HT-29 (cell line): ENCODE data around the gene SSC5D. TPM values are rescaled to one million over a fixed set of nuclear protein-coding genes. Genes with fewer than 3 reads are reported as not detected.
A peak's percentile ranks its signal among the peaks of the same experiment; 100 is the strongest.

ENCODE experiments used
- DNase-seq: peaks from one replicate; pipeline ENCODE4 v3.0.0-alpha.2; 2015; ENCODE audit warnings: low spot score
- total RNA-seq: library from RNA; depleted of rRNA; stranded (reverse); fragments of >200 nt; shearing (Covaris generic); gene quantifications from 2 replicates; pipeline ENCODE4 v1.2.3, GENCODE V29; 2014

The SSC5D gene
- total RNA-seq, 1 experiment from 2014 or later, result not detected

DNA sequence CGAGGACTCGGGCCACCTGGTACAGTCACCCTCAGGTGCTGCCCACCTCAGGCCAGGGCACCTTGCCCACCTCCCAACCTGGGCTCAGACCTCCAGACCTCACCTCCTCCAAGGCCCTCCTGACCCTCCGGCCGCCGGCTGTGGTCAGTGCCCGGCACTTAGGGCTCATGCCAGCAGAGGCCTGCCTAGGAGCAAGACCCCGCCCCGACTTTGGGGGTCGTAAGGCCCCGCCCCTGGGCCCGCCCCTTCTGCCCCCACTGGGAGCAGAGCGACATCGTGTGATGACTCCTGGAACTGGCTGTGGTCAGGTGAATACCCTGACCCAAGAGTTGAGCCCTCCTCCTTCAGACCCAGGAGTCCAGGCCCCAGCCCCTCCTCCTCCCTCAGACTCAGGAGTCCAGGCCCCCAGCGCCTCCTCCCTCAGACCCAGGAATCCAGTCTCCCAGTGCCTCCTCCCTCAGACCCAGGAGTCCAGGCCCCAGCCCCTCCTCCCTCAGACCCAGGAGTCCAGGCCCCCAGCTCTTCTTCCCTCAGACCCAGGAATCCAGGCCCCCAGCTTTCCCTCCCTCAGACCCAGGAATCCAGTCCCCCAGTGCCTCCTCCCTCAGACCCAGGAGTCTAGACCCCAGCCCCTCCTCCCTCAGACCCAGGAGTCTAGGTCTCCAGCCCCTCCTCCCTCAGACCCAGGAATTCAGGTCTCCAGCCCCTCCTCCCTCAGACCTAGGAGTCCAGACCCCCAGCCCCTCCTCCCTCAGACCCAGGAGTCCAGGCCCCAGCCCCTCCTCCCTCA, 48.9 kb downstream of the SSC5D start, which contains the start of gene SBK2:
Gene SBK2 (minus strand): TSS at position 183 of the 790 bp plus-strand sequence. CDS start 839 bp downstream, outside the sequence.
- no peak for DNase-seq

DNA sequence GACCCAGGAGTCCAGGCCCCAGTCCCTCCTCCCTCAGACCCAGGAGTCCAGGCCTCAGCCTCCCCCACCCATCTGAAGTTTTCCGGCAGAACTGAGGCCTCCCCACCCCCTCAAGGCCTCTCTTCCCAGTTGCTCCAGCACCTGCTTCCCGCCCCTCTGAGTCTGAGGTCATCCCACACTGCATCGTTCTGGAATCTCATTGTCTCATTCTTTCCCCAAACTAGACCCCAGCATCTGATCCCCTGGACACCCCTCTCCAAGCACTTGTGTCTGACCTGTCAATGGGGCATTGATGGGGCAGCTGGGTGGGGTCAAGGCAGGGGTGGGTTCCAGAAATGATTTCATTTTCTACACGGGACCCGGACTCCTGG, 49.5 kb downstream of the SSC5D start:
- DNase-seq, result no peak

DNA sequence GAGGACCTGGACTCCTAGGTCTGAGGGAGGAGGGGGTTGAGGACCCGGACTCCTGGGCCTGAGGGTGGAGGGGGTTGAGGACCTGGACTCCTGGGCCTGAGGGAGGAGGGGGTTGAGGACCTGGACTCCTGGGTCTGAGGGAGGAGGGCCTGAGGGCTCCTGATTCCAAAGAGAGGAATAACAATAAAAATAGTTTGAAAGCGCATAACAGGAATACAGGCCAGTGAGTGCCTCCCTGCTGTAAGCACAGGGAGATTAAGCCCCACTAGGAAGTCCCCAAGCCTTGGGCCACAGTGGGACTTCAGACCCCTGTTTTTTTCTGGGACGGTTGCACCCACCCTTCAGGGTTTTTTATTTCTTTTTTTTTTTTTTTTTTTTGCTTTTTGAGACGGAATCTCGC, 49.9 kb downstream of the SSC5D start:
- DNase-seq, result no peak

DNA sequence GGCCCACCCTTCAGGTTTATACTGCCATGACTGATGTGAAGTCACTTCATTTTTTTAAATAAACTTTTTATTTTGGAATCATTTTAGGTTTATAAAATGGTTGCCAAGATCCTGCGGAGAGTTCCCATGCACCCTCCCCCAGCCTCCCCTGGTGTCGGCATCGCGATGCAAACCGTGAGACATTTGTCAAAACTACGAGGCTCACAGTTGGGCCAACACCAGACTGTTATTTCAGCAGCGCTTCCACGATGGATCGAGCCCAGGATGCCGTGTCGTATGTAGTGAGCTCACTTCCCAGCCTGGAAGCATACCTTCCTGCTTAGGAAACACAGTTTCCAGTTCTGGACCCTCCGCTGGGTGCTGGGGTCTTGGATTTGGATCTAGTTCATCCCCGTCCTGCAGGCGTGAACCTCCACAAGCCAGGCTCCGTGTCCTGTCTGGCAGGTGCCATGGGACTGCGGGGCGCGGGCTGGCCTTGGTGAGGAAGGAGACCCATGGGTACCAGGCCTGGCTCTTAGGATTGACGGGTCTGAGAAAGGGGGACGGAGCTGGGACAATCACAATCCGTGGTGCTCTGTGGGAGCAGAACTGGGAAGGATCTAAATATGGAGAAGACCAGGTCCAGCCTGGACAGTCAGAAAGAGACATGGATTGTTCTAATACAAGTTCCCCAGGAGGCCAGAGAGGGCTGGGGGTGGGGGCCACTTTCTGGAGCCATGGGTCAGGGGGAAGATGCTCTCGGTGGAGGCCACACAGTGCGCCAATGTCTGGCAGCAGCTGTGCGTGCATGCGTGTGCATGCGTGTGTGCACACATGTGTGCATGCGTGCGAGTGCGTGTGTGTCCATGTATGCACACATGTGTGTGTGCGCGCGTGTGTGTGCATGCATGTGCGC, 51.1 kb downstream of the SSC5D start:
- DNase-seq, result no peak

DNA sequence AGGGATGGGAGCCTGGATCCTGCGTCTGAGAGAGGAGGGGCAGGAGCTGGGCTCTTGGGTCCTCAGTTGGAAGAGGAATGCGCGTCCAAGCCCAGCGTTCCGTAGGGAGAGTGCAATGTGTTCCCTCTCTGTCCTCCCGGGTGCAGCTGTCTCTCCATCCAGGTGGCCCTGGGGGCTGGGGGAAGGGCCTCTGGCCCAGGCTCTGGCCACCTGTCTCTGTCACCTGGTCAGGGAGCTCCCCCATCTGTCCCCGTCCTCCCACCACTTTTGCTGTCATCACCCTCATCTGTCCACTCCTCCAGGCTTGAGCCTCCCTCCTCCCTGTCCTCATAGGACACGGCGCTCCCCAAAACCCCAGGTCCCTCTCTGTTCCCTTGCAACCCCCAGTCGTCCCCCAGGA, 52.4 kb downstream of the SSC5D start:
- no peak for DNase-seq

DNA sequence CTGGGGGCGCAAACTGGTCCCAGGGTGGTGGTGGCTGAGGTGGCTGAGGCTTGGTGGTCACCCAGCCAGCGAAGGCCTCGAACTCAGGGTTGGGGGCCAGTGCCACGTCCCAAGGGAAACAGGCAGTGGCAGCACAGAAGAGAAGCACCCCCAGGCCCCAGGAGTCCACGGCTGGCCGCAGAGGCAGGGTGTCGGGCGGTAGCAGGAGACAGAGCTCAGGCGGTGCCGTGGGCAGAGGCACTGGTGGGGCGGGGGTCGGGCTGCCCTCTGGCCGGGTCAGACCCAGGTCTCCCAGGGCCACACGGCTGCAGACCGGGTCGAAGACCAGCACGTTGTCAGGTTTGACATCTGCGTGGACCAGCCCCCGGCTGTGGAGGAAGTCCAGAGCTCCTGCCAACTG, 52.9 kb downstream of the SSC5D start:
- no peak for DNase-seq

DNA sequence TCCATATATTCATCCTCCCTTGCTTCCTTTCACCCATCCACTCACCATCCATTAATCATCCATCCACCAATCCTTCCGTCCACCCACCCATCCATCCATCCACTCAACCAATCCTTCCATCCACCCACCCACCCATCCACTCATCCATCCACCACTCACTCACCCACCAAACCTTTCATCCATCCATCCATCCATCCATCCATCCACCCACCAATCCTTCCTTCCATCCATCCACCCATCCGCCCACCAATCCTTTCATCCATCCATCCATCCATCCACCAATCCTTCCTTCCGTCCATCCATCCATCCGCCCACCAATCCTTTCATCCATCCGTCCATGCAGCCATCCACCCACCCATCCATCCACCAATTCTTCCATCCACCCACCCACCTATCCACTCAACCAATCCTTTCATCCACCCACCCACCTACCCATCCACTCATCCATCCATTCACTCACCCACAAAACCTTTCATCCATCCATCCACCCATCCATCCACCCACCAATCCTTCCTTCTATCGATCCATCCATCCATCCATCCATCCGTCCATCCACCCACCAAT, 54.1 kb downstream of the SSC5D start:
- DNase-seq, result no peak

DNA sequence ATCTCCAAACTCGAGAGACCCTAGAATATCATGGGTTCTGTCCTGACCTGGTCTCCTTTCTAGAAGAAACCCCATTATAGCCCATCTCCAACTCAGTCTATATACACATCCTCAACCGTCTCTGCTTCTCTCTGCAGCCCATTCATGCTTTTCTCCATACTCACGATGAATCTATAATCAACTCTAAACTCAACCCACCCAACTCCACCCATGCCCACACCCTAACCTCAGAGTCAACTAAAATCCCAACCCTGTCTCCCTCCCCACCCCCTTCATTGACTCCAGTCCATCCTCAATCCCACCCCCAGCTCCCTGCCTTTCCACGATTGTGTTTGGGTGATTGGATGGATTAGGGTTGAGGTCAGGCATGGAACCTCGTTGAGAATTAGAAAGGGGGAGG, 55.3 kb downstream of the SSC5D start:
- no peak for DNase-seq

DNA sequence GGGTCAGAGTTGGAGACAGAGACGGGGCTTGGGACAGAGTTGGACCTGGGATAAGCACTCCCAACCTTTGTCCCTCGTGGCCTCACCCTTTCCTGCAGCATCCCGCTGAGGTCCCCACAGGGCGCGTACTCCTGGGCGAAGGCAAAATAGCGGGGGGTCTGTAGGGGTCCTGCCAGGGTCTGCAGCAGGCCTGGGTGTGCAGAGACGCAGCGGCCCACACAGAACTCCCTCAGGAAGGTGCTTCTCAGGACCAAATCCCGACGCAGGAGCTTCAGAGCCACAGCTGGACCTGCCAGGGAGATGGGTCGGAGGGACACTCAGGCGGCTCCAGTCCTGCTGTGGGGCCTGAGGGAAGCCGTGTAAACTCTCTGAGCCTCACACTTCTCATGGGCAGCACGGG, 55.8 kb downstream of the SSC5D start:
- DNase-seq, result no peak

DNA sequence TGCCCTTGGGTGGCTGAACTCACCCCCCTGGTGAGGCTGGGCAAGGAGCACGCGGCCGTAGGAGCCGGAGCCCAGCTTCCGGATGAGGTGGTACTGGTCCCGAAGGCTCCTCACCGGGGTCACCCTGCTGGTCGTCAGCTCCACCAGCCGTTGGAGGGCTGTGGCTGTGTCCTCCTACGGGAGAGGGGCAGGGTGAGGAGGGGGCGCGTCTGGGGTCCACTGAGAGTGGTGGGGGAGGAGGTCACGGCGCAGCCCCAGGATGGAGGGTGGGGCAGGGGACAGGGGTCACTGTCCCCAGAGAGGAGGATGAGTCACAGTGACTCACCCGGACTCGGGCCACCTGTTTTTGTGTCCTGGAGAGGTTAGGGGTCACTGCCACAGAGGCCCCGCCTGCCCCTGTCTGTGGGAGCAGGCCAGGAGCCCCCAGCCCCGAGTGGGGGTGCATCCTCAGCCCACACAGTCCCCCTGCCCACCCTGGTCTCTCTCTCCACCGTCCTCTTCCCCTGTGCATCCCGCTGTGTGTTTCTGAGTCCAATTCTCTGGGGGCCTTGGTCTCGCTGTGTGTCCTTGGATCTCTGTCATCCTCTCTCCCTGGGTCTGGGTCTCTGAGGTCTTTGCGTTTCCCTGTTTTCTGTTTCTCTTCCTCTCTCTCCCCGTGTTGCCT, 56.7 kb downstream of the SSC5D start:
- DNase-seq, result no peak

DNA sequence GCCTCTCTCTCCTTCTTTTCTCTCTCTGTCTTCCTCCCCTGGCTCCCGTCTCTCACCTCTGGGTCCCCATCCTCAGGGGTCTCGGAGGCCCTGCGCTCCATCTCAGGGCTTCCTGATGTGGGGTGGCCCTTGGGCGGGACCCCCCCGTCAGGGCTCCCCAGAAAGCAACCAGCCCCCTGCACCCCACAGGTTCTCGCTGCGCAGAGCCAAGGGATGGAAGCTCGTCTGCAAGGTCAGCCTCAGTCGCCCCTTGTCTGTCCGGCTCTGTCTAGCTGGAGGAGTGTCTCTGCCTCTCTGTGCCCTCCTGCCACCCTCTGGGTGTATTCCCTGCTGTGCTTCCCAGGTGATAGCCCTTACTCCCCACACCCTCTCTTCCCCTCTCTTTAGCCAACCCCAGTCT, 57.2 kb downstream of the SSC5D start, which contains the start of gene SBK3:
Gene SBK3 (minus strand): TSS at position 101 of the 400 bp plus-strand sequence. CDS start 0 bp downstream, at position 101.
- DNase-seq, result no peak

DNA sequence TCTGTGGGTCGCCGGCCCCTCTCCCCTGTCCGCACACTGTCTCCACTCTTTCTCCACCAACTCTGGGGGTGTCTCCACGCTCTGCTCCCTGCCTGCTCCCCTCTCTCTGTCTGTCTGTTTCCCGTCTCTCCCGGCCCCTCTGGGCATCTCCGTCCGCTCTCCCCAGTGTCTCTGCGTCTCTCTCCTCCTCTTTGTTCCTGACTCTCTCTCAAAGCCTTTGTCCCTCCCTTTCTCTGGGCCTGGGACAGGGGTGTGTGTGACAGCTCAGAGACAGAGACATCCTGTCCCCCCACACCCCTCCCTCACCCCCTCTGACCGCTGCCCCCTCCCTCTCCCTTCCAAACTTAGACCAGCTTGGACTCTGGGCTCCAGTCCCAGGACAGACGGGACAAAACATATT, 57.8 kb downstream of the SSC5D start:
- no peak for DNase-seq

DNA sequence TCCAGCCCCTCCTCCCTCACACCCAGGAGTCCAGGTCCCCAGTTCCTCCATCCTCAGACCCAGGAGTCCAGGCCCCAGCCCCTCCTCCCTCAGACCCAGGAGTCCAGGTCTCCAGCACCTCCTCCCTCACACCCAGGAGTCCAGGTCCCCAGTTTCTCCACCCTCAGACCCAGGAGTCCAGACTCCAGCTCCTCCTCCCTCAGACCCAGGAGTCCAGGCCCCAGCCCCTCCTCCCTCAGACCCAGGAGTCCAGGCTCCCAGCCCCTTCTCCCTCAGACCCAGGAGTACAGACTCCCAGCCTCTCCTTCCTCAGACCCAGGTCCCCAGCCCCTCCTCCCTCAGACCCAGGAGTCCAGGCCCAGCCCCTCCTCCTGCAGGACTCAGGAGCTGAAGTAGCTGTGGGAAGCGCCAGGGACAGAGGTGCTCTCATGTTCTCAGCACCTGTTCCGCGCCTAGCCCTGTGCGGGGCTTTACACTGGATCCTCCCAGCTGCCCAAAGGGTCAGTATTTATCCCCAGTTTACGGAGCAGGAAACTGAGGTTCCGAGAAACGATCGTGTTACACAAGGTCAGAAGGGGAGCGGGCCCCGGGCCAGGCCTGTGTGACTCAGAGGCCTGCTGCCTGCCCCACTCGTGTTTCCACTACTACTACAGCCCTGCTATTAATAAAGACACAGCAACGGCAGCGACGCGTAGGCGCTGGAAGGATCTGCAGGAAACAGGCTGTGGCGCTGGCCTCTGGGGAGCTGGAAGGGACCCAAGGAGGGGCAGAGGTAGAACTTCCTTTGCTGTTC, 58.8 kb downstream of the SSC5D start:
- peak; percentile 80 for DNase-seq

DNA sequence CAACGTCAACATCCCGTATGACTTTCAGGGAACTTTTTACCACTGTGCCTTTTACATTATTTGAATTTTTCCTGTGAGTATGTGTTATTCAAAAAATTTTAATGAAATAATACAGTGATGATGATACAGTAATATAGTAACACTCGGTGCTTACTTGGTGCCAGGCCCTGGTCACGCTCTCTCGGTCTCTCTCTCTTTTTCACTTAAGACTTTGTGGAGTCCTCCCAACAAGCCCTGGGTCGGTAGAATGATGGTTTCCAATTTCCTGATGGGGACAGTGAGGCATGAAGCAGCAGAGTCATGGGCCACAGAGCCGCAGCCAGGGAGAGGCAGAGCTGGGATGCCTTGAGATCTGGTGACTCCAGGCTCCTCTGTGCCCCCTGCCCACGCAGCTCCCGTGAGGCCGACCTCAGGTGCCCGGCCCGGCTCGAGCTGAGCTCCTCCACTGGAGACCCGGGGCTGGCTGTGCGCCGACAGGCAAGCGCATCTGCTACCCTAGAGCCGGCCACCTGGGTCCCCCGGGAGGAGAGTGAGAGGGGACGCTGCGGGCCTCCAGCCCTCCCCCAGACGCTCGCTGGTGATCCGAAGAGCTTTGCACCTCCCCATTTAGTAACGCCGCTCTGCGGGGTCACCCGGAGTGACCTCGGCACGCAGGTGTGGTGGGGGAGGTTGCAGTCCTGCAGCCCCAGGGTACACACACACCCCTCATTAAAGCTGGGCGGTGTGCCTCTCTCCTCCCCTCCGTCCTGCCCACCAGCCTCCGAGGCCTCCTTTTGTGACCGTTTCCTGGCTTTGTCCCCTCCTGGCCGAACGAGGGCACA, 61.5 kb downstream of the SSC5D start:
- peak; percentile 73 for DNase-seq

DNA sequence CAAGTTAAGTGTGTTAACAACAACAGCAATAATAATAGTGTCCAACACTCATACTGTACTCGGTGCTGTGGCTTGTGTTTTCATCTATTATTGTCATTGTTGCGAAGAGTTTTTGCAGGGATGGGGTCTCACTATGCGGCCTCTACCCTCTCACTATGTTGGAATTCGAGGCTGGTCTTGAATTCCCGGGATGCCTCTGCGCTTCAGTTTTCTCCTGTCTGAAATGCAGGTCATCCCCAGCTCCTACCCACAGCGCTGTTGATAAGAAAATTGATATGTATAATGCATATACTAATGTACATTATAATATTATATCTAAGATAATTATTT, 62.0 kb downstream of the SSC5D start:
- DNase-seq, result no peak

DNA sequence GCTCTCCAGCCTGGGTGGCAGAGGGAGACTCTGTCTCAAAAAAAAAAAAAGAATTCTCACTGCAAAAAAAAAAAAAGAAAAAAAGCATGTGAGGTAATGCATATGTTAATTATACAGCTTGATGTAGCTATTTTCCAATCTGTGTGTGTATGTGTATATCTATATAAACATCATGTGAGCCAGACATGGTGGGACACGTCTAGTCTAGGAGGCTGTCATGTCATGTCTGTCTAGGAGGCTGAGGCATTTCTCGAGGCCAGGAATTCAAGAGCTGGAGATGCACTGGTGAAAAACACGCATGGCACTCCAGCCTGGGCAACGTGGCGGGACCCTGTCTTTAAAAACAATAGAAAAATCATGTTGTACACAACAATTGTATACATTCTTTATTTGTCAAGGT, 64.0 kb downstream of the SSC5D start:
- no peak for DNase-seq

DNA sequence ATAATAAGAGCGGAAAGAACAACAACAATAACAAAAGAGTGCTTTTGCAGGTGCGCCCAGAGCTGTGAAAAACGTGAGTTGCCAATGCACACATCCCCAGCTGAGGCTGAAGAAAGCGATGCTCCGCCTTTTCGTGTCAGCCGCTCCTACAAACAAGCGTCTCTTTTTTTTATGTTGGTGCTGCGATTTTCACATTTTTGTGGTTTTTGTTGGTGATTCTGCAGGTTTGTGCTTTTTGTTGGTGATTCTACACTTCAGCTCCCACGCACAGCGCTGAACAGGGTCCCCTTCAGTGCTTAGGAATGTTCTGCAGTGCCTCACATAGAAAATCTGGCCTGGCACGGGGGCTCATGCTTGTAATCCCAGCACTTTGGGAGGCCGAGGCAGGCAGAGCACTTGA, 64.4 kb downstream of the SSC5D start:
- no peak for DNase-seq

DNA sequence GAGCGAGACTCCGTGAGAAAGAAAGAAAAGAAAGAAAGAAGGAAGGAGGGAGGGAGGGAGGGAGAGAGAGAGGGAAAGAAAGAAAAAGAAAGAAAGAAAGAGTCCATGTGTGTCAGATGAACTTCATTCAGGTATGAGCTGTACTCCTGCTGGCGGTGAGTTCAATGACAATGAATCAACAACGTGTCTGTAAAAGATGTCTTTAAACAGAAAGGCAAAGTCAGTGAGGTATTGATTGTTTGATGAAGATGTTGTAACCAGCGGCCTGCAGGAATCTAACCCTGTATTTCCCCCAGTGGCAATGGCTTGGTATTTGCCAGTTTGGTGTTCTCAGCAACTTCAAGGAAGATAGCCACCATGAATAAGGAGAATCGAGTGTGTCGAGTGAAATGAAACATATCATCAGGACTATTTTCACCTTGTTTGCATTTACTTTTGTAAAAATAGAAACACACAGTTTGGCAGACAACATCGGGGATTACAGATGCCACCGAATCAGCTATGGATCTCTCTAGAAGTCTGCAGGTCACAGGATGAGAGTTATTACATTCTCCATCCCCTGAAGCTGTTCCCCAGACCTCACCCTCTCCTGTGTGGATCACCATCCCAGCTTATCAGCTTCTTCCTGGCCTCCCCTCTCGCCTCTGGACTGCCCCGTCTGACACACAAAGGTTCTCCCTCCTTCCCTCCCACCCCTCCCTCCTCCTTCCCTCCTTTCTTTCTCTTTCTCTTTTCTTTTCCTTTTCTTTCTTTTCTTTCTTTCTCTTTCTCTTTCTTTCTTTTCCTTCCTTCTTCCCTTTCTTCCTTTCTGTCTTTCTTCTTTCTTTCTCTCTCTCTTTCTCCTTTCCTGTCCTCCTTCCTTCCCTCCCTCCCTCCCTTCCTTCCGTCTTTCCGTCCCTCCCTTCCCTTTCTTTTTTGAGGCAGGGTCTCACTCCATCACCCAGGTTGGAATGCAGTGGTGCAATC, 65.3 kb downstream of the SSC5D start:
- peak; percentile 61 for DNase-seq

DNA sequence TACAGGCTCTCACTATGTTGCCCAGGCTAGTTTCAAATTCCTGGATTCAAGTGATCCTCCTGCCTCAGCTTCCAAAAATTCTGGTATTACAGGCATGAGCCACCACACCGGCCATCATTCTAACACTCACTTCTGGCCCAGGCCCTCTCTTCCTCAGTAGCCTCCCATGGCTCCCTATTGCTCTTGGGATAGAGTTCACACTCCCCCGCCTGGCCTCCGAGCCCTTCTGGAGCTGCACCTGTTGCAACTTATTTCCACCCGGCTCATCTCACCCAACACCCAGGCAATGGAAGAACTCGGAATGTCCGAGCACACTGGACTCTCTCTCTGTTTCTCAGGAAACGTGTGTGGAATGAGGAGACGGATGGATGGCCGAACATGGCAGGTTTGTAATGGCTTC, 66.1 kb downstream of the SSC5D start:
- DNase-seq, result no peak
